ENCODE measurements around the gene LELP1.

- TF ChIP-seq GTF2F1 (IDR thresholded peaks at IDR 0.05; ENCODE audit: borderline replicate concordance, low read depth, low read length) (no peak), POLR2AphosphoS5 (IDR thresholded peaks at IDR 0.05; ENCODE audit: low read depth, low read length) (no peak)
Observed at GRCh38 chr1:153251988-153252387, 48.8 kb downstream of the LELP1 start.

Data from H1 (cell line).